B cell (primary cell): ENCODE measurements around the gene LPGAT1. TPM values are rescaled to one million over a fixed set of nuclear protein-coding genes. Genes with fewer than 3 reads are reported as not detected.

Source experiments
- ATAC-seq: fragments of 200-7000 bp; cut with Tn5 transposase; one replicate; pipeline ENCODE4 v1.10.0; 2021; ENCODE audit warnings: low read depth, mild to moderate bottlenecking, moderate number of reproducible peaks, moderate library complexity
- CTCF ChIA-PET: fragments of 350-600 bp; sonication (Branson Sonifier 250); formaldehyde crosslinking; loops from one replicate; lab custom pipeline; 2021; ENCODE audit warnings: antibody characterized with exemption, inconsistent platforms; lab: Charles Lee
- POLR2A ChIA-PET: fragments of 350-600 bp; sonication (Branson Sonifier 250); formaldehyde crosslinking; loops from one replicate; lab custom pipeline; 2021; ENCODE audit warnings: antibody characterized with exemption; lab: Charles Lee
- DNase-seq: peaks from one replicate; pipeline ENCODE4 v3.0.0; 2013
- H2AFZ ChIP-seq: 2 replicates; pipeline ENCODE4 v1.6.1; 2012; ENCODE audit warnings: mild to moderate bottlenecking, low read depth, low read length; ENCODE audit not compliant: insufficient read depth, poor library complexity, severe bottlenecking
- H3K27ac ChIP-seq, 2 donors: 1 replicate in 1 of 2; 2 replicates in 1 of 2; pipeline ENCODE4 v1.5.1; 2012 to 2013; ENCODE audit warnings: low read length in 2 of 2, mild to moderate bottlenecking in 2 of 2, moderate library complexity in 1 of 2
- H3K27me3 ChIP-seq, 4 experiments: fragments of 200-600 bp in 1 of 4; sonication (generic) in 1 of 4; replicated peaks in 1 of 4; 1 replicate in 2 of 4; 2 replicates in 2 of 4; pipeline versions ENCODE4 v1.6.1 to v1.7.0; 2013 to 2016; ENCODE audit warnings: low read length in 3 of 4, mild to moderate bottlenecking in 2 of 4, mixed read lengths in 1 of 4, moderate library complexity in 1 of 4; ENCODE audit not compliant: insufficient read depth in 4 of 4, control insufficient read depth in 3 of 4; ENCODE audit errors: control extremely low read depth in 1 of 4
- H3K36me3 ChIP-seq, 2 experiments: replicated peaks in 1 of 2; 1 replicate in 1 of 2; 2 replicates in 1 of 2; pipeline versions ENCODE4 v1.6.1 to v1.7.1; 2013; ENCODE audit warnings: low read length in 1 of 2; ENCODE audit not compliant: insufficient read depth in 2 of 2, control insufficient read depth in 1 of 2; ENCODE audit errors: control extremely low read depth in 1 of 2, extremely low read depth in 1 of 2
- H3K4me1 ChIP-seq, 2 donors: fragments of 200-600 bp in 1 of 2; sonication (generic) in 1 of 2; 1 replicate in 1 of 2; 2 replicates in 1 of 2; pipeline versions ENCODE4 v1.5.1 to v1.6.1; 2013 to 2017; ENCODE audit warnings: low read length in 2 of 2; ENCODE audit not compliant: control insufficient read depth in 2 of 2, insufficient read depth in 2 of 2
- H3K4me2 ChIP-seq: replicated peaks from 2 replicates; pipeline ENCODE3; 2012; ENCODE audit warnings: mild to moderate bottlenecking, low read depth, low read length; ENCODE audit not compliant: poor library complexity, severe bottlenecking
- H3K4me3 ChIP-seq, 5 experiments: fragments of 200-600 bp in 1 of 5; sonication (generic) in 1 of 5; 1 replicate in 3 of 5; 2 replicates in 2 of 5; pipeline versions ENCODE4 v1.5.1 to v1.7.0; 2011 to 2016; ENCODE audit warnings: low read length in 4 of 5, mild to moderate bottlenecking in 4 of 5, low read depth in 2 of 5, control low read depth in 1 of 5, moderate library complexity in 1 of 5; ENCODE audit not compliant: insufficient read depth in 1 of 5; ENCODE audit errors: control extremely low read depth in 1 of 5, extremely low read depth in 1 of 5
- H3K79me2 ChIP-seq: fragments of 200-600 bp; sonication (generic); one replicate; pipeline ENCODE4 v1.6.0; 2016; ENCODE audit warnings: low read length; ENCODE audit not compliant: control insufficient read depth, insufficient read depth
- H3K9ac ChIP-seq: fragments of 200-600 bp; sonication (generic); 2 replicates; pipeline ENCODE4 v1.6.1; 2017; ENCODE audit warnings: mild to moderate bottlenecking, low read length, moderate library complexity
- H3K9me3 ChIP-seq, 3 donors: one replicate each; pipeline versions ENCODE4 v1.6.1 to v1.7.1; 2013; ENCODE audit warnings: low read length in 2 of 3; ENCODE audit not compliant: control insufficient read depth in 2 of 3, insufficient read depth in 1 of 3; ENCODE audit errors: control extremely low read depth in 1 of 3
- H4K20me1 ChIP-seq: 2 replicates; pipeline ENCODE4 v1.6.0; 2012; ENCODE audit warnings: mild to moderate bottlenecking, low read length; ENCODE audit not compliant: insufficient read depth, control insufficient read depth, poor library complexity, severe bottlenecking
- H3K27ac Mint-ChIP-seq: one replicate; pipeline ENCODE4 v1.8.0; 2021; ENCODE audit warnings: mixed read lengths
- H3K27me3 Mint-ChIP-seq: one replicate; pipeline ENCODE4 v1.8.0; 2021; ENCODE audit warnings: mixed read lengths
- H3K4me1 Mint-ChIP-seq: one replicate; pipeline ENCODE4 v1.8.0; 2021; ENCODE audit warnings: mixed read lengths
- H3K4me3 Mint-ChIP-seq: one replicate; pipeline ENCODE4 v1.8.0; 2021; ENCODE audit warnings: mixed read lengths
- H3K9me3 Mint-ChIP-seq: one replicate; pipeline ENCODE4 v1.8.0; 2022; ENCODE audit warnings: mixed read lengths; ENCODE audit not compliant: insufficient read depth
- CTCF ChIP-seq: fragments of 200-600 bp; IDR thresholded peaks from one replicate; pipeline ENCODE4 v1.8.0; 2022; ENCODE audit warnings: antibody characterized with exemption, mild to moderate bottlenecking
- EZH2 ChIP-seq: IDR thresholded peaks from 2 replicates; pipeline ENCODE4 v1.6.1; 2012; ENCODE audit warnings: borderline replicate concordance, low read depth, mild to moderate bottlenecking, moderate library complexity, low read length; ENCODE audit not compliant: insufficient read depth, poor library complexity, severe bottlenecking
- WGBS: methylation state at CpG from one replicate; pipeline ENCODE4 v1.1.5; 2013; ENCODE audit warnings: missing lambda C conversion rate; ENCODE audit not compliant: insufficient coverage; 5-methylcytosine and 5-hydroxymethylcytosine counted together
- intact Hi-C: fragments of 100-400 bp; cut with micrococcal nuclease; formaldehyde crosslinking; loops from one replicate; pipeline ENCODE4 v1.10.0; 2022
- polyA plus RNA-seq: library from polyadenylated mRNA; depleted of rRNA; stranded (reverse); fragments of >200 nt; gene quantifications from 2 replicates; pipeline ENCODE4 v1.2.3, GENCODE V29; 2012
- total RNA-seq, 2 donors: library from RNA; stranded (reverse); fragments of 120-200 nt in 1 of 2; gene quantifications; 1 replicate in 1 of 2; 2 replicates in 1 of 2; pipeline versions ENCODE4 v1.2.3 to v1.2.4, GENCODE V29; 2013 to 2022

The LPGAT1 gene
- total and polyA plus RNA-seq, 2 donors (not counting 1 experiment from before 2014, with no cell fraction given) = 9.3 to 63.8 TPM

GRCh38 chr1:211831558-211832323 lies 1.2 kb upstream of the LPGAT1 start:
- Mint-ChIP-seq H3K9me3 (no peaks in the 10 kb centered on the region), H3K27ac (peak overlapping the region; percentile 91), H3K4me1 (peaks cover 57% of the 10 kb centered on the region), H3K27me3 (no peaks in the 10 kb centered on the region), H3K4me3 (peak overlapping the region; percentile 91)
- Histone ChIP-seq H3K79me2 (peaks cover 27% of the 10 kb centered on the region), H3K4me3 (no peak overlapping the region), H3K36me3 (no peaks in the 10 kb centered on the region), H3K27me3 (no peaks in the 10 kb centered on the region), H2AFZ (no peak overlapping the region), H3K4me2 (peak overlapping the region; percentile 96), H4K20me1 (no peaks in the 10 kb centered on the region), H3K9me3 (no peaks in the 10 kb centered on the region), H3K4me1 (peaks cover 44 to 49% of the 10 kb centered on the region in 2 donors), H3K9ac (no peak overlapping the region), H3K27ac (no peak overlapping the region)
- ATAC-seq (no peak), DNase-seq (peak; percentile 49)
- TF ChIP-seq CTCF = no peak
- TF ChIP-seq EZH2 = no peak
- intact Hi-C loops = loop anchor here (2.0 to 5.0 kb wide), 4 partner anchors 106 to 586 kb away; no protein-coding TSS in a partner anchor
- CTCF ChIA-PET = interaction anchor here (0.5 to 1.8 kb wide), 3 partner anchors 24 to 151 kb away, joined by 4 to 6 read pairs (median 5); no protein-coding TSS in a partner anchor
- WGBS = 96% methylated on average over 3 of the region's 4 CpGs
- POLR2A ChIA-PET = no interaction called here

- ATAC-seq (peak; percentile 12), DNase-seq (peak; percentile 72)
- H3K27ac ChIP-seq = peak overlapping the region; percentile 39 to 80
- peak overlapping the region; percentile 48 to 85 (median 72) for H3K4me3 ChIP-seq
- peaks cover 30% of the 10 kb centered on the region for H3K79me2 ChIP-seq
- no peaks in the 10 kb centered on the region for H3K27me3 ChIP-seq
- no peaks in the 10 kb centered on the region for H3K9me3 Mint-ChIP-seq
- H3K27ac Mint-ChIP-seq = peak overlapping the region; percentile 87
- no peaks in the 10 kb centered on the region for H4K20me1 ChIP-seq
- no peaks in the 10 kb centered on the region for H3K9me3 ChIP-seq
- peak overlapping the region; percentile 94 for H3K4me3 Mint-ChIP-seq
- H3K27me3 Mint-ChIP-seq = no peaks in the 10 kb centered on the region
- under 1% methylated on average over 45 of the region's 45 CpGs for WGBS
- ChIA-PET POLR2A (interaction anchor here (0.7 kb wide), 1 partner anchor 32 kb away, joined by 3 read pairs; no protein-coding TSS in a partner anchor), CTCF (interaction anchor here (2.3 to 3.0 kb wide), 2 partner anchors 15 to 149 kb away, joined by 8 to 10 read pairs; no protein-coding TSS in a partner anchor)
- peak overlapping the region; percentile 82 for H3K9ac ChIP-seq
- intact Hi-C loops = loop anchor here (1.0 to 5.0 kb wide), 8 partner anchors 107 to 587 kb away; partner anchors contain the start of genes DTL, INTS7, PPP2R5A and SLC30A1
- H3K4me2 ChIP-seq = peak overlapping the region; percentile 96
- H2AFZ ChIP-seq = peak overlapping the region; percentile 94
- peaks cover 60% of the 10 kb centered on the region for H3K4me1 Mint-ChIP-seq
- peaks cover 44 to 49% of the 10 kb centered on the region in 2 donors for H3K4me1 ChIP-seq
- no peaks in the 10 kb centered on the region for H3K36me3 ChIP-seq
- TF ChIP-seq EZH2 (no peak), CTCF (no peak)
These were observed 572 bp downstream of the LPGAT1 start for GRCh38 chr1:211830055-211830327.
